Erythroblast (primary cell): ENCODE data around the gene LRRC14B.

Source experiments
- GATA1 ChIP-seq: IDR thresholded peaks from 2 replicates; pipeline ENCODE4 v1.6.1; 2011; ENCODE audit warnings: low read depth, mild to moderate bottlenecking, control low read depth, low read length, moderate library complexity
- POLR2A ChIP-seq: IDR thresholded peaks from 2 replicates; pipeline ENCODE4 v1.6.1; 2011; ENCODE audit warnings: mild to moderate bottlenecking, low read length

- TF ChIP-seq POLR2A (no peak), GATA1 (no peak)
Measured at GRCh38 chr5:199197-199949, 8.1 kb downstream of the LRRC14B start.
